Measurements from ENCODE around the gene CNTNAP2. TPM values are rescaled to one million over a fixed set of nuclear protein-coding genes. Genes with fewer than 3 reads are reported as not detected.

CNTNAP2 gene
- total and polyA plus RNA-seq, 9 of the 15 experiments (the other 6 are each of a cell fraction or from before 2014, with no cell fraction given) = 0.04 to 0.62 (median 0.09) TPM; not detected in 4

DNA sequence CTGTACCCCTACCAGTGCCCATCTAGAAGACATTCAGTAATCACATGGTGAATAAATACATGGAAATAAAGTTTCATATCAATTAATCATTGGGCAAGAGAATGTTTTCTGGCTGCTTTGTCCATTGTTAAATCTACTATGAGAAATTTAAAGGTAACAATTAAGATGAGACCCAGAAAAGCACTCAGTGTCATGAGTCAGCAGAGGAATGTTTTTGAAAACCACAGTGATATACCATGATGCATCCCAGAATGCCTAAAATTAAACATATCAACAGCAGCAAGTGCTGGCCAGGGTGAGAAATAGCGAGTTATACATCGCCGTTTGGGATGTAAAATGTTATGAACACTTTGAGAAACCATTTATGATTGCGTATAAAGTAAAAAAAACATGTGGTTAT, 1648.7 kb downstream of the CNTNAP2 start:
- FAIRE-seq (no peak), DNase-seq (ENCODE audit: extremely low read depth in 1 of 4, low spot score in 3 of 4) (no peak), ATAC-seq (no peak)
- no peaks in the 10 kb centered on the region for H3K9me1 ChIP-seq (ENCODE audit: control insufficient read depth, insufficient read depth, low read length)
- H3K4me3 ChIP-seq = no peak overlapping the region
- no peak overlapping the region for H3K4me2 ChIP-seq (ENCODE audit: insufficient read depth, low read length)
- H3K9me3 ChIP-seq (replicated peaks; ENCODE audit: control insufficient read depth, insufficient read depth, low read depth, low read length) = peaks cover 10% of the 10 kb centered on the region; the same call in 1 of the 2 replicates
- no peaks in the 10 kb centered on the region for H3K36me3 ChIP-seq (ENCODE audit: control insufficient read depth, insufficient read depth, low read length)
- ChIA-PET POLR2A (no interaction called here), CTCF (ENCODE audit: low intra/inter-chr PET ratio) (no interaction called here)
- TF ChIP-seq CXXC5 (CRISPR knock-in tag; IDR thresholded peaks at IDR 0.05) (no peak), ESRRB (CRISPR knock-in tag; IDR thresholded peaks at IDR 0.05; ENCODE audit: borderline replicate concordance) (no peak), DNMT1 (IDR thresholded peaks at IDR 0.05) (no peak), ESRRA (IDR thresholded peaks at IDR 0.05; ENCODE audit: borderline replicate concordance, low read depth) (no peak), POLR2A (conservative IDR thresholded peaks at IDR 0.05) (no peak), CC2D1A (IDR thresholded peaks at IDR 0.05) (no peak), MXD1 (CRISPR knock-in tag; IDR thresholded peaks at IDR 0.05; ENCODE audit: borderline replicate concordance, poor library complexity, severe bottlenecking) (no peak), ZBED1 (IDR thresholded peaks at IDR 0.05) (no peak)
- TF ChIP-seq, protein P1, sequence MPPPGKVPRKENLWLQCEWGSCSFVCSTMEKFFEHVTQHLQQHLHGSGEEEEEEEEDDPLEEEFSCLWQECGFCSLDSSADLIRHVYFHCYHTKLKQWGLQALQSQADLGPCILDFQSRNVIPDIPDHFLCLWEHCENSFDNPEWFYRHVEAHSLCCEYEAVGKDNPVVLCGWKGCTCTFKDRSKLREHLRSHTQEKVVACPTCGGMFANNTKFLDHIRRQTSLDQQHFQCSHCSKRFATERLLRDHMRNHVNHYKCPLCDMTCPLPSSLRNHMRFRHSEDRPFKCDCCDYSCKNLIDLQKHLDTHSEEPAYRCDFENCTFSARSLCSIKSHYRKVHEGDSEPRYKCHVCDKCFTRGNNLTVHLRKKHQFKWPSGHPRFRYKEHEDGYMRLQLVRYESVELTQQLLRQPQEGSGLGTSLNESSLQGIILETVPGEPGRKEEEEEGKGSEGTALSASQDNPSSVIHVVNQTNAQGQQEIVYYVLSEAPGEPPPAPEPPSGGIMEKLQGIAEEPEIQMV (tag; conservative IDR thresholded peaks at IDR 0.05; ENCODE audit: low read depth) = no peak
- TF ChIP-seq, protein P2, sequence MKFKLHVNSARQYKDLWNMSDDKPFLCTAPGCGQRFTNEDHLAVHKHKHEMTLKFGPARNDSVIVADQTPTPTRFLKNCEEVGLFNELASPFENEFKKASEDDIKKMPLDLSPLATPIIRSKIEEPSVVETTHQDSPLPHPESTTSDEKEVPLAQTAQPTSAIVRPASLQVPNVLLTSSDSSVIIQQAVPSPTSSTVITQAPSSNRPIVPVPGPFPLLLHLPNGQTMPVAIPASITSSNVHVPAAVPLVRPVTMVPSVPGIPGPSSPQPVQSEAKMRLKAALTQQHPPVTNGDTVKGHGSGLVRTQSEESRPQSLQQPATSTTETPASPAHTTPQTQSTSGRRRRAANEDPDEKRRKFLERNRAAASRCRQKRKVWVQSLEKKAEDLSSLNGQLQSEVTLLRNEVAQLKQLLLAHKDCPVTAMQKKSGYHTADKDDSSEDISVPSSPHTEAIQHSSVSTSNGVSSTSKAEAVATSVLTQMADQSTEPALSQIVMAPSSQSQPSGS (CRISPR knock-in tag; IDR thresholded peaks at IDR 0.05) = no peak
- TF ChIP-seq, protein P3, sequence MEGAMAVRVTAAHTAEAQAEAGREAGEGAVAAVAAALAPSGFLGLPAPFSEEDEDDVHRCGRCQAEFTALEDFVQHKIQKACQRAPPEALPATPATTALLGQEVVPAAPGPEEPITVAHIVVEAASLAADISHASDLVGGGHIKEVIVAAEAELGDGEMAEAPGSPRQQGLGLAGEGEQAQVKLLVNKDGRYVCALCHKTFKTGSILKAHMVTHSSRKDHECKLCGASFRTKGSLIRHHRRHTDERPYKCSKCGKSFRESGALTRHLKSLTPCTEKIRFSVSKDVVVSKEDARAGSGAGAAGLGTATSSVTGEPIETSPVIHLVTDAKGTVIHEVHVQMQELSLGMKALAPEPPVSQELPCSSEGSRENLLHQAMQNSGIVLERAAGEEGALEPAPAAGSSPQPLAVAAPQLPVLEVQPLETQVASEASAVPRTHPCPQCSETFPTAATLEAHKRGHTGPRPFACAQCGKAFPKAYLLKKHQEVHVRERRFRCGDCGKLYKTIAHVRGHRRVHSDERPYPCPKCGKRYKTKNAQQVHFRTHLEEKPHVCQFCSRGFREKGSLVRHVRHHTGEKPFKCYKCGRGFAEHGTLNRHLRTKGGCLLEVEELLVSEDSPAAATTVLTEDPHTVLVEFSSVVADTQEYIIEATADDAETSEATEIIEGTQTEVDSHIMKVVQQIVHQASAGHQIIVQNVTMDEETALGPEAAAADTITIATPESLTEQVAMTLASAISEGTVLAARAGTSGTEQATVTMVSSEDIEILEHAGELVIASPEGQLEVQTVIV (CRISPR knock-in tag; IDR thresholded peaks at IDR 0.05; ENCODE audit: borderline replicate concordance) = no peak
- TF ChIP-seq, protein P4, sequence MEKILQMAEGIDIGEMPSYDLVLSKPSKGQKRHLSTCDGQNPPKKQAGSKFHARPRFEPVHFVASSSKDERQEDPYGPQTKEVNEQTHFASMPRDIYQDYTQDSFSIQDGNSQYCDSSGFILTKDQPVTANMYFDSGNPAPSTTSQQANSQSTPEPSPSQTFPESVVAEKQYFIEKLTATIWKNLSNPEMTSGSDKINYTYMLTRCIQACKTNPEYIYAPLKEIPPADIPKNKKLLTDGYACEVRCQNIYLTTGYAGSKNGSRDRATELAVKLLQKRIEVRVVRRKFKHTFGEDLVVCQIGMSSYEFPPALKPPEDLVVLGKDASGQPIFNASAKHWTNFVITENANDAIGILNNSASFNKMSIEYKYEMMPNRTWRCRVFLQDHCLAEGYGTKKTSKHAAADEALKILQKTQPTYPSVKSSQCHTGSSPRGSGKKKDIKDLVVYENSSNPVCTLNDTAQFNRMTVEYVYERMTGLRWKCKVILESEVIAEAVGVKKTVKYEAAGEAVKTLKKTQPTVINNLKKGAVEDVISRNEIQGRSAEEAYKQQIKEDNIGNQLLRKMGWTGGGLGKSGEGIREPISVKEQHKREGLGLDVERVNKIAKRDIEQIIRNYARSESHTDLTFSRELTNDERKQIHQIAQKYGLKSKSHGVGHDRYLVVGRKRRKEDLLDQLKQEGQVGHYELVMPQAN (IDR thresholded peaks at IDR 0.05; ENCODE audit: borderline replicate concordance) = no peak
- H3K4me1 ChIP-seq (replicated peaks in 1 of 2; ENCODE audit: control insufficient read depth in 2 of 2, insufficient read depth in 2 of 2, low read length in 2 of 2) = no peaks in the 10 kb centered on the region
- H3K27me3 ChIP-seq (ENCODE audit: control insufficient read depth in 2 of 2, insufficient read depth in 2 of 2, low read length in 2 of 2) = no peaks in the 10 kb centered on the region
- H4K20me1 ChIP-seq (replicated peaks; ENCODE audit: control insufficient read depth, insufficient read depth, low read length) = no peaks in the 10 kb centered on the region
- no peaks in the 10 kb centered on the region for H3K79me2 ChIP-seq (ENCODE audit: control insufficient read depth, insufficient read depth, low read length)
- in situ Hi-C loops (cut with MboI) (no loop called here), intact Hi-C loops (cut with micrococcal nuclease) (no loop called here)
- WGBS (ENCODE audit: insufficient coverage, low coverage, missing lambda C conversion rate) = 4% methylated on average over 4 of the region's 4 CpGs
- no peak overlapping the region for H3K27ac ChIP-seq (ENCODE audit: extremely low read depth, low read depth, low read length)
- no peak overlapping the region for H2AFZ ChIP-seq (ENCODE audit: low read depth, low read length)
- no peak overlapping the region for H3K9ac ChIP-seq (ENCODE audit: insufficient read depth in 1 of 2, low read depth in 2 of 2, low read length in 2 of 2)
- BruUV-seq (replicated peaks) = no TSS peak
